Heart left ventricle (tissue), 16 donors: ENCODE data around the gene HOXC10. TPM values are rescaled to one million over a fixed set of nuclear protein-coding genes. Genes with fewer than 3 reads are reported as not detected.

Experiments used
- ATAC-seq, 4 donors: fragments of 200-7000 bp; cut with Tn5 transposase; one replicate each; pipeline ENCODE4 v1.9.1; 2020 to 2022; ENCODE audit warnings: moderate library complexity in 4 of 4, mild to moderate bottlenecking in 3 of 4, moderate number of reproducible peaks in 1 of 4
- DNase-seq, 5 donors: peaks; one replicate each; pipeline ENCODE4 v3.0.0-alpha.2; 2020
- H3K27ac ChIP-seq, 12 donors: fragments of 200-600 bp; sonication (generic) in 4 of 12; one replicate each; pipeline versions ENCODE4 v1.5.0 to v1.8.0; 2016 to 2022; ENCODE audit warnings: mild to moderate bottlenecking in 2 of 12
- H3K27me3 ChIP-seq, 9 donors: fragments of 200-600 bp; sonication (generic) in 2 of 9; one replicate each; pipeline versions ENCODE4 v1.5.1 to v1.8.0; 2016 to 2022; ENCODE audit warnings: mild to moderate bottlenecking in 3 of 9
- H3K36me3 ChIP-seq, 9 donors: fragments of 200-600 bp; sonication (generic) in 2 of 9; one replicate each; pipeline versions ENCODE4 v1.5.0 to v1.8.0; 2018 to 2022; ENCODE audit warnings: mild to moderate bottlenecking in 2 of 9
- H3K4me1 ChIP-seq, 12 donors: fragments of 200-600 bp; sonication (generic) in 4 of 12; one replicate each; pipeline versions ENCODE4 v1.5.0 to v1.8.0; 2016 to 2022; ENCODE audit warnings: mild to moderate bottlenecking in 3 of 12
- H3K4me3 ChIP-seq, 12 donors: fragments of 200-600 bp; sonication (generic) in 4 of 12; one replicate each; pipeline versions ENCODE4 v1.5.0 to v1.8.0; 2017 to 2022; ENCODE audit warnings: mild to moderate bottlenecking in 9 of 12, moderate library complexity in 4 of 12
- H3K9me3 ChIP-seq, 12 donors: fragments of 200-600 bp; sonication (generic) in 4 of 12; one replicate each; pipeline versions ENCODE4 v1.5.0 to v1.8.0; 2016 to 2022; ENCODE audit warnings: mild to moderate bottlenecking in 1 of 12
- CTCF ChIP-seq, 12 donors: fragments of 200-600 bp; sonication (generic) in 4 of 12; IDR thresholded peaks; one replicate each; pipeline versions ENCODE4 v1.5.0 to v1.8.0; 2018 to 2022; ENCODE audit warnings: antibody characterized with exemption in 12 of 12, mild to moderate bottlenecking in 5 of 12
- POLR2A ChIP-seq, 2 donors: fragments of 450-650 bp; IDR thresholded peaks; one replicate each; pipeline ENCODE4 v1.6.1; 2017; ENCODE audit warnings: antibody characterized with exemption in 2 of 2, mild to moderate bottlenecking in 2 of 2, moderate library complexity in 2 of 2
- WGBS, 4 donors: extraction: QIAGEN DNeasy Blood & Tissue Kit in 2 of 4; methylation state at CpG; one replicate each; pipeline versions ENCODE4 v1.1.5 to v1.1.7; 2013 to 2018; 5-methylcytosine and 5-hydroxymethylcytosine counted together
- intact Hi-C, 10 donors: fragments of 100-400 bp; cut with DNase I; formaldehyde crosslinking; loops; one replicate each; pipeline versions ENCODE4 v1.11.1 to v1.14.2; 2022
- polyA plus RNA-seq, 2 donors: library from polyadenylated mRNA; stranded (reverse); fragments of 200-250 nt; gene quantifications; one replicate each; pipeline ENCODE4 v1.2.3, GENCODE V29; 2013
- total RNA-seq, 9 donors: library from RNA; depleted of rRNA in 2 of 9; stranded (reverse); fragments of >200 nt in 2 of 9; fragmentation: NEBNext Ultra II Directional in 3 of 9; extraction: Animal tissue kit (Norgen Biotek cat#: 25700) in 3 of 9; gene quantifications; one replicate each; pipeline versions ENCODE4 v1.1.0 to v1.2.4, GENCODE V29; 2016 to 2023
- donor health status: ischemic (EF 13 %, LVEDD 7.1; RV severe dilation, severe dysfunction).
- donor health status: healthy with polysubstance abuse.
- donor health status: DM: no; HTN: yes; CAD: no.
- donor health status: DM: no; HTN: no; CAD: no.
- donor health status: ischemic (EF 25% LVEDD 6.9; RV normal size, moderate dysfunction).
- donor health status: ischemic (EF 25% LVEDD 5.7; RV mildly dilated, moderate dysfunction).
- donor health status: healthy.
- donor health status: DM: yes; HTN: yes; CAD: no.
- donor health status: ischemic (EF 35%, LVEDD 5.7; RV mildly dilated, moderate dysfunction).
- donor health status: nonischemic (EF 11% LVEDD 7.7; RV severe dilation, severe dysfunction).
- donor health status: DM: yes; HTN: yes; CAD: no.
- donor health status: PGD.
- donor health status: ischemic (EF 29% LVEDD 5.4; RV normal size, mild dysfunction).
- donor health status: nonischemic (EF 23%, LVEDD 6.1; RV moderate dilation, normal function).

Gene HOXC10
- total and polyA plus RNA-seq, 11 donors: not detected

GRCh38 chr12:53972152-53972702, 12.7 kb upstream of the HOXC10 start:
- Histone ChIP-seq H3K27ac (no peak overlapping the region), H3K4me3 (no peak overlapping the region), H3K9me3 (no peaks in the 10 kb centered on the region), H3K36me3 (no peaks in the 10 kb centered on the region), H3K4me1 (peaks cover 0 to 25% (median 11%) of the 10 kb centered on the region in 12 donors), H3K27me3 (peaks cover 77 to 100% (median 99%) of the 10 kb centered on the region in 9 donors)
- DNase-seq (no peak), ATAC-seq (no peak)
- 21 to 31% (median 23%) methylated on average over 9 of the region's 9 CpGs for WGBS, 4 donors
- TF ChIP-seq POLR2A (IDR thresholded peaks at IDR 0.05): no peak
- no peak for TF ChIP-seq CTCF (IDR thresholded peaks at IDR 0.05)
- intact Hi-C loops: no loop called here

GRCh38 chr12:53972722-53973235, 12.2 kb upstream of the HOXC10 start, which contains the start of gene HOXC11:
Gene HOXC11, plus strand, starts transcription at chr12:53973126. Its CDS starts 116 bp downstream, at chr12:53973242.
- WGBS, 4 donors: 5 to 8% (median 6%) methylated on average over 21 of the region's 21 CpGs

DNA sequence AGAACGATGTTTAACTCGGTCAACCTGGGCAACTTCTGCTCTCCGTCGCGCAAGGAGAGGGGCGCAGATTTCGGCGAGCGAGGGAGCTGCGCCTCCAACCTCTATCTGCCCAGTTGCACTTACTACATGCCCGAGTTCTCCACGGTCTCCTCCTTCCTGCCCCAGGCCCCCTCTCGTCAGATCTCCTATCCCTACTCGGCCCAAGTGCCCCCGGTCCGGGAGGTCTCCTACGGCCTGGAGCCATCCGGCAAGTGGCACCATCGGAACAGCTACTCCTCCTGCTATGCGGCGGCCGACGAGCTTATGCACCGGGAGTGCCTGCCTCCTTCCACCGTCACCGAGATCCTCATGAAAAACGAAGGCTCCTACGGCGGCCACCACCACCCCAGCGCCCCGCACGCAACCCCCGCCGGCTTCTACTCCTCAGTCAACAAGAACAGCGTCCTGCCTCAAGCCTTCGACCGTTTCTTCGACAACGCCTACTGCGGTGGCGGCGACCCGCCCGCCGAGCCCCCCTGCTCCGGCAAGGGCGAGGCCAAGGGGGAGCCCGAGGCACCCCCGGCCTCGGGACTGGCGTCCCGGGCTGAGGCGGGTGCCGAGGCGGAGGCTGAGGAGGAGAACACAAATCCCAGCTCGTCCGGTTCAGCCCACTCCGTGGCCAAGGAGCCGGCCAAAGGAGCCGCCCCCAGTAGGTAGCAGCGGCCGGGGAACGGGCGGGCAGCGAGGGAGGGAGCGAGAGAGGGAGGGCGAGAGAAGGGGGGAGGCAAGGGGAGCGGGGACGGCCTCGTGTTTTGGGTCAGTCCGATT, 11.5 kb upstream of the HOXC10 start:
- ATAC-seq: no peak
- peak overlapping the region in 2 of 12 donors; percentile 14 to 40 for H3K4me3 ChIP-seq
- H3K27me3 ChIP-seq: peaks cover 82 to 100% (median 99%) of the 10 kb centered on the region in 9 donors
- intact Hi-C loops: no loop called here
- no peak overlapping the region for H3K27ac ChIP-seq
- no peaks in the 10 kb centered on the region for H3K36me3 ChIP-seq
- WGBS, 4 donors: 3 to 7% (median 3%) methylated on average over 47 to 71 of the region's 71 CpGs
- TF ChIP-seq CTCF (IDR thresholded peaks at IDR 0.05): no peak
- TF ChIP-seq POLR2A (IDR thresholded peaks at IDR 0.05): no peak
- H3K4me1 ChIP-seq: peaks cover 0 to 25% (median 11%) of the 10 kb centered on the region in 12 donors
- H3K9me3 ChIP-seq: no peaks in the 10 kb centered on the region
- peak in 1 of 5 donors; percentile 22 for DNase-seq

More at GRCh38 chr12:53972722-53973235, 12.2 kb upstream of the HOXC10 start, which contains the start of gene HOXC11:
- no peak within 1 kb of the TSS for H3K27ac ChIP-seq
- peaks cover 0 to 25% (median 11%) of the 10 kb centered on the region in 12 donors for H3K4me1 ChIP-seq
- peaks cover 78 to 100% (median 99%) of the 10 kb centered on the region in 9 donors for H3K27me3 ChIP-seq
- no peaks in the 10 kb centered on the region for H3K36me3 ChIP-seq
- TF ChIP-seq POLR2A (IDR thresholded peaks at IDR 0.05) (no peak), CTCF (IDR thresholded peaks at IDR 0.05) (no peak)
- DNase-seq (no peak), ATAC-seq (no peak)
- H3K9me3 ChIP-seq: no peaks in the 10 kb centered on the region
- peak within 1 kb of the TSS in 2 of 12 donors; percentile 14 to 40 for H3K4me3 ChIP-seq
- intact Hi-C loops: no loop called here
